OCI-LY1 (cell line): ENCODE results near the gene PRKG1.

Source experiments
- H2AFZ ChIP-seq: fragments of 200-600 bp; sonication (generic), shearing (Covaris generic); 2 replicates; pipeline ENCODE4 v1.6.0; 2014; ENCODE audit warnings: antibody characterized with exemption, mild to moderate bottlenecking, low read length
- H3F3A ChIP-seq: fragments of 200-600 bp; sonication (generic), shearing (Covaris generic); 2 replicates; pipeline ENCODE4 v1.6.0; 2014; ENCODE audit warnings: mild to moderate bottlenecking, antibody characterized with exemption, low read length, moderate library complexity; ENCODE audit not compliant: insufficient read depth
- H3K27ac ChIP-seq: fragments of 200-600 bp; sonication (generic); 2 replicates; pipeline ENCODE4 v1.5.1; 2014; ENCODE audit warnings: low read length, mixed run types, mild to moderate bottlenecking, low read depth; ENCODE audit not compliant: poor library complexity, severe bottlenecking
- H3K27me3 ChIP-seq: fragments of 200-600 bp; sonication (generic); 2 replicates; pipeline ENCODE4 v1.6.0; 2014; ENCODE audit warnings: antibody characterized with exemption, mild to moderate bottlenecking, low read length, moderate library complexity; ENCODE audit not compliant: insufficient read depth
- H3K36me3 ChIP-seq: fragments of 200-600 bp; sonication (generic); 2 replicates; pipeline ENCODE4 v1.6.1; 2014; ENCODE audit warnings: mild to moderate bottlenecking, antibody characterized with exemption, low read length, moderate library complexity, mixed read lengths; ENCODE audit not compliant: insufficient read depth
- H3K4me1 ChIP-seq: fragments of 200-600 bp; sonication (generic); 2 replicates; pipeline ENCODE4 v1.5.1; 2014; ENCODE audit warnings: mild to moderate bottlenecking, low read length, moderate library complexity; ENCODE audit not compliant: insufficient read depth, severe bottlenecking
- H3K4me2 ChIP-seq: fragments of 200-600 bp; sonication (generic), shearing (Covaris generic); 2 replicates; pipeline ENCODE4 v1.6.1; 2014; ENCODE audit warnings: low read length
- H3K4me3 ChIP-seq: fragments of 200-600 bp; sonication (generic); 2 replicates; pipeline ENCODE4 v1.5.1; 2014; ENCODE audit warnings: low read length, low read depth, mild to moderate bottlenecking, mixed read lengths; ENCODE audit not compliant: poor library complexity, severe bottlenecking
- H3K79me2 ChIP-seq: fragments of 200-600 bp; shearing (Covaris generic); 2 replicates; pipeline ENCODE4 v1.6.1; 2016; ENCODE audit warnings: mixed run types, low read length, mixed read lengths; ENCODE audit not compliant: insufficient read depth
- H3K9ac ChIP-seq: fragments of 200-600 bp; sonication (generic), shearing (Covaris generic); 2 replicates; pipeline ENCODE4 v1.6.1; 2014; ENCODE audit warnings: mild to moderate bottlenecking, low read length, mixed read lengths
- H3K9me2 ChIP-seq: fragments of 200-600 bp; sonication (generic), shearing (Covaris generic); 2 replicates; pipeline ENCODE4 v1.6.1; 2014; ENCODE audit warnings: low read depth, mild to moderate bottlenecking, low read length, mixed read lengths
- H3K9me3 ChIP-seq: fragments of 200-600 bp; shearing (Covaris generic); 2 replicates; pipeline ENCODE4 v1.6.1; 2014; ENCODE audit warnings: low read length, mixed read lengths
- H4K20me1 ChIP-seq: fragments of 200-600 bp; sonication (generic), shearing (Covaris generic); 2 replicates; pipeline ENCODE4 v1.6.0; 2016; ENCODE audit warnings: mild to moderate bottlenecking, low read length; ENCODE audit not compliant: insufficient read depth
- EZH2 ChIP-seq: fragments of 200-600 bp; sonication (generic), shearing (Covaris generic); IDR thresholded peaks from 2 replicates; pipeline ENCODE4 v1.8.0; 2017; ENCODE audit warnings: borderline replicate concordance, mixed run types, mild to moderate bottlenecking, antibody characterized with exemption, low read length, moderate library complexity, mixed read lengths
- TF ChIP-seq, protein P1 (sequence below): fragments of 200-600 bp; sonication (generic), shearing (Covaris generic); IDR thresholded peaks from 2 replicates; pipeline ENCODE4 v1.5.1; 2017; ENCODE audit warnings: mild to moderate bottlenecking, antibody characterized with exemption, low read length, moderate library complexity, mixed read lengths

Gene PRKG1

GRCh38 chr10:51544933-51545332 is 470.6 kb downstream of the PRKG1 start:
- H2AFZ ChIP-seq: no peak overlapping the region
- no peaks in the 10 kb centered on the region for H3K79me2 ChIP-seq
- H3K9ac ChIP-seq: no peak overlapping the region
- no peaks in the 10 kb centered on the region for H3K9me2 ChIP-seq
- no peaks in the 10 kb centered on the region for H3K27me3 ChIP-seq
- no peaks in the 10 kb centered on the region for H4K20me1 ChIP-seq
- no peak overlapping the region for H3K4me3 ChIP-seq
- H3K27ac ChIP-seq: no peak overlapping the region
- no peaks in the 10 kb centered on the region for H3K4me1 ChIP-seq
- no peaks in the 10 kb centered on the region for H3K9me3 ChIP-seq
- H3K36me3 ChIP-seq: no peaks in the 10 kb centered on the region
- H3K4me2 ChIP-seq: no peak overlapping the region
- no peaks in the 10 kb centered on the region for H3F3A ChIP-seq
- TF ChIP-seq EZH2: no peak
- TF ChIP-seq, protein P1, sequence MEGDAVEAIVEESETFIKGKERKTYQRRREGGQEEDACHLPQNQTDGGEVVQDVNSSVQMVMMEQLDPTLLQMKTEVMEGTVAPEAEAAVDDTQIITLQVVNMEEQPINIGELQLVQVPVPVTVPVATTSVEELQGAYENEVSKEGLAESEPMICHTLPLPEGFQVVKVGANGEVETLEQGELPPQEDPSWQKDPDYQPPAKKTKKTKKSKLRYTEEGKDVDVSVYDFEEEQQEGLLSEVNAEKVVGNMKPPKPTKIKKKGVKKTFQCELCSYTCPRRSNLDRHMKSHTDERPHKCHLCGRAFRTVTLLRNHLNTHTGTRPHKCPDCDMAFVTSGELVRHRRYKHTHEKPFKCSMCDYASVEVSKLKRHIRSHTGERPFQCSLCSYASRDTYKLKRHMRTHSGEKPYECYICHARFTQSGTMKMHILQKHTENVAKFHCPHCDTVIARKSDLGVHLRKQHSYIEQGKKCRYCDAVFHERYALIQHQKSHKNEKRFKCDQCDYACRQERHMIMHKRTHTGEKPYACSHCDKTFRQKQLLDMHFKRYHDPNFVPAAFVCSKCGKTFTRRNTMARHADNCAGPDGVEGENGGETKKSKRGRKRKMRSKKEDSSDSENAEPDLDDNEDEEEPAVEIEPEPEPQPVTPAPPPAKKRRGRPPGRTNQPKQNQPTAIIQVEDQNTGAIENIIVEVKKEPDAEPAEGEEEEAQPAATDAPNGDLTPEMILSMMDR: no peak

DNA sequence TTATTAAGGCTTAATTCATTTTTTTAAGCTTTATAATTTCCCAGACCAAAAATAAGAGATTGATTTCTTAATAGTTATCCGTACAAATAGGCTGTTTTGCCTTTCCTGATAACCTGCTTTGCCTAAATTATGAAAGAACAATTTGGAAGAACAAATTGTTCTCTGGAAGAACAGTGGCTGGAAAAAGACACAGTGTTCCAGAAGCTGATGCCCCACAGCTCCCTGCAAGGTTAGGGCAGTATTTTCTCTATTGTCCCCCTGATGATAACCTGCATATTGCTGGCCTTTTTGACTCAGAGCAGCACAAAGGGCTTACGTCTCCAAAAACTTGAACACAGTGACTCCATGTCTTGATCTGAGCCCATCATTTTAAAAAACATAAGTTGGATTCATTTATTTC is 473.7 kb downstream of the PRKG1 start:
- H4K20me1 ChIP-seq: no peaks in the 10 kb centered on the region
- no peak overlapping the region for H3K9ac ChIP-seq
- H3K9me3 ChIP-seq: no peaks in the 10 kb centered on the region
- H2AFZ ChIP-seq: no peak overlapping the region
- TF ChIP-seq, protein P1: no peak
- H3K4me2 ChIP-seq: no peak overlapping the region
- H3K36me3 ChIP-seq: no peaks in the 10 kb centered on the region
- no peak overlapping the region for H3K27ac ChIP-seq
- no peaks in the 10 kb centered on the region for H3K4me1 ChIP-seq
- H3K9me2 ChIP-seq: no peaks in the 10 kb centered on the region
- no peak overlapping the region for H3K4me3 ChIP-seq
- H3F3A ChIP-seq: no peaks in the 10 kb centered on the region
- no peaks in the 10 kb centered on the region for H3K27me3 ChIP-seq
- H3K79me2 ChIP-seq: no peaks in the 10 kb centered on the region

GRCh38 chr10:51552879-51553278 is 478.6 kb downstream of the PRKG1 start:
- H3K27ac ChIP-seq: no peak overlapping the region
- no peaks in the 10 kb centered on the region for H3F3A ChIP-seq
- TF ChIP-seq EZH2: no peak
- TF ChIP-seq, protein P1: no peak
- H3K9me2 ChIP-seq: no peaks in the 10 kb centered on the region
- no peak overlapping the region for H3K4me3 ChIP-seq
- H3K9me3 ChIP-seq: no peaks in the 10 kb centered on the region
- H3K4me1 ChIP-seq: no peaks in the 10 kb centered on the region
- no peak overlapping the region for H3K4me2 ChIP-seq
- H2AFZ ChIP-seq: no peak overlapping the region
- H3K36me3 ChIP-seq: no peaks in the 10 kb centered on the region
- no peak overlapping the region for H3K9ac ChIP-seq
- no peaks in the 10 kb centered on the region for H4K20me1 ChIP-seq
- H3K79me2 ChIP-seq: no peaks in the 10 kb centered on the region
- no peaks in the 10 kb centered on the region for H3K27me3 ChIP-seq
